ENCODE data around the gene TRPM2. TPM values are rescaled to one million over a fixed set of nuclear protein-coding genes. Genes with fewer than 3 reads are reported as not detected.

TRPM2 gene
- total and polyA plus RNA-seq, 2 of the 8 experiments (the other 6 are each of a cell fraction or from before 2014, with no cell fraction given): 0.27 to 0.28 TPM

DNA sequence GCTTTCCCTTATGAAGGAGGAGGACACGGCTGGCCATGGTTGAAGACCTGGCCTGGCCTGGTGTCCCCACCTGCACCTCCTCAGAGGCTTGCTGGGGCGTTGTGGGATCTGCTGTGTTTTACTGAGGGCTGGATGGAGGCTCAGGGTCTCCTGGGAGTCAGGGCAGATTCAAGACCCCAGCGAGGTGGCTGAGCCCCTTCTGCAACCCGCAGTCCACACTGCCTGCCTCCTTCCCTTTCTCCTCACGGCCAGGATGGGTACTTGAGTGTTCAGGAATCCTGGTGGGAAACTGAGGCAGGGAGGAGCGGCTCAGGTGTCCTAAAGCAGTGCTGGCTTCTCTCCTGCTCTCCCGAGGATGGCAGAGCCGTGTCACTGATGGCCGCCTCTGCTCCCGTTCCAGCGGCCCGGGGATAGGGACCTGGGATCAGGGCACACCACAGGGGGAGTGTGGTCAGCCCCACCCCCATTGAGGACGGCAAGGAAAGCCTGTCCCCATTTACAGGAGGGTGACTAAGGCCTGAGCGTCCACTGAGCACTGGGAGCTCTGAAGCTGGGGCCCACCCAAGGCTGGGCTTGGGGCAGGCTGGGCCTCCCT lies 47.5 kb downstream of the TRPM2 start:
- Histone ChIP-seq H2AFZ (ENCODE audit: low read length) (no peak overlapping the region), H3K4ac (replicated peaks; ENCODE audit: insufficient read length, low read depth, low read length) (no peak overlapping the region), H4K91ac (replicated peaks; ENCODE audit: insufficient read length, low read length) (no peak overlapping the region), H2BK120ac (replicated peaks; ENCODE audit: low read depth, low read length) (no peak overlapping the region), H2BK12ac (ENCODE audit: low read depth, low read length) (no peak overlapping the region), H3K23ac (ENCODE audit: insufficient read length) (no peak overlapping the region), H3K18ac (ENCODE audit: extremely low read depth, low read length) (no peak overlapping the region), H3K4me2 (ENCODE audit: insufficient read depth in 1 of 2, low read depth in 2 of 2, low read length in 2 of 2) (no peak overlapping the region), H3K79me1 (ENCODE audit: low read depth, low read length) (no peaks in the 10 kb centered on the region), H3K4me1 (replicated peaks in 1 of 4; ENCODE audit: control insufficient read depth in 3 of 4, insufficient read depth in 4 of 4, low read length in 3 of 4) (no peaks in the 10 kb centered on the region), H4K5ac (ENCODE audit: insufficient read length, low read depth, low read length) (no peak overlapping the region), H3K4me3 (ENCODE audit: extremely low read depth in 1 of 4, insufficient read depth in 2 of 4, low read depth in 3 of 4, low read length in 4 of 4) (no peak overlapping the region), H3K56ac (replicated peaks; ENCODE audit: insufficient read length, low read depth, low read length) (no peak overlapping the region), H3K23me2 (ENCODE audit: low read depth, low read length) (no peaks in the 10 kb centered on the region; the same call in 1 of the 2 replicates), H3K79me2 (ENCODE audit: control insufficient read depth in 1 of 2, insufficient read depth in 2 of 2, low read length in 2 of 2) (no peaks in the 10 kb centered on the region; a peak in 1 of 4 replicates), H3K27ac (ENCODE audit: low read depth, low read length) (no peak overlapping the region), H2BK15ac (ENCODE audit: low read length) (no peak overlapping the region), H3K27me3 (replicated peaks in 1 of 4; ENCODE audit: control insufficient read depth in 3 of 4, extremely low read depth in 1 of 4, insufficient read depth in 3 of 4, low read length in 3 of 4) (no peaks in the 10 kb centered on the region), H4K8ac (ENCODE audit: extremely low read depth, insufficient read depth, low read length) (no peak overlapping the region; the same call in 1 of the 2 replicates), H3K9ac (replicated peaks in 1 of 4; ENCODE audit: extremely low read depth in 1 of 4, low read depth in 3 of 4, low read length in 3 of 4) (no peak overlapping the region), H4K20me1 (replicated peaks in 1 of 2; ENCODE audit: control insufficient read depth in 1 of 2, insufficient read depth in 2 of 2, low read length in 2 of 2) (peaks cover 0 to 2% of the 10 kb centered on the region in 2 experiments), H2AK5ac (ENCODE audit: low read depth, low read length) (no peak overlapping the region), H2BK20ac (ENCODE audit: low read length) (no peak overlapping the region), H2BK5ac (ENCODE audit: low read depth, low read length) (no peak overlapping the region), H3K9me3 (ENCODE audit: insufficient read depth in 2 of 2, low read depth in 1 of 2, low read length in 1 of 2) (peaks cover 0 to 12% of the 10 kb centered on the region in 2 experiments; a peak in 3 of 4 replicates), H3K14ac (ENCODE audit: insufficient read length) (no peak overlapping the region), H3K36me3 (ENCODE audit: control insufficient read depth in 2 of 4, insufficient read depth in 4 of 4, low read length in 3 of 4) (no peaks in the 10 kb centered on the region; a peak in 1 of 8 replicates)
- POLR2A ChIA-PET (ENCODE audit: partially characterized antibody): no interaction called here
- WGBS, 2 experiments (ENCODE audit: extremely low coverage in 1 of 2, insufficient coverage in 1 of 2, insufficient read length in 1 of 2, insufficient replicate concordance in 2 of 2, low coverage in 1 of 2, low lambda C conversion rate in 2 of 2, missing lambda C conversion rate in 1 of 2): 86% methylated on average over 14 of the region's 14 CpGs; no CpG with 5 or more reads in 1 of the 2 experiments
- DNase-seq (ENCODE audit: low read depth in 1 of 2, low spot score in 2 of 2) (no peak), FAIRE-seq (no peak)
- CTCF ChIA-PET (ENCODE audit: partially characterized antibody): no interaction called here
- TF ChIP-seq CBX5 (IDR thresholded peaks at IDR 0.05; ENCODE audit: low read depth, low read length) (no peak), TBP (IDR thresholded peaks at IDR 0.05; ENCODE audit: low read depth, low read length) (no peak), FOSL1 (IDR thresholded peaks at IDR 0.05; ENCODE audit: insufficient read depth, low read depth, low read length) (no peak), EGR1 (IDR thresholded peaks at IDR 0.05; ENCODE audit: borderline replicate concordance, low read depth, low read length) (no peak), SP2 (IDR thresholded peaks at IDR 0.05; ENCODE audit: low read length) (no peak), GABPA (IDR thresholded peaks at IDR 0.05; ENCODE audit: borderline replicate concordance, insufficient read depth, low read length) (no peak)
- TF ChIP-seq, protein P1, sequence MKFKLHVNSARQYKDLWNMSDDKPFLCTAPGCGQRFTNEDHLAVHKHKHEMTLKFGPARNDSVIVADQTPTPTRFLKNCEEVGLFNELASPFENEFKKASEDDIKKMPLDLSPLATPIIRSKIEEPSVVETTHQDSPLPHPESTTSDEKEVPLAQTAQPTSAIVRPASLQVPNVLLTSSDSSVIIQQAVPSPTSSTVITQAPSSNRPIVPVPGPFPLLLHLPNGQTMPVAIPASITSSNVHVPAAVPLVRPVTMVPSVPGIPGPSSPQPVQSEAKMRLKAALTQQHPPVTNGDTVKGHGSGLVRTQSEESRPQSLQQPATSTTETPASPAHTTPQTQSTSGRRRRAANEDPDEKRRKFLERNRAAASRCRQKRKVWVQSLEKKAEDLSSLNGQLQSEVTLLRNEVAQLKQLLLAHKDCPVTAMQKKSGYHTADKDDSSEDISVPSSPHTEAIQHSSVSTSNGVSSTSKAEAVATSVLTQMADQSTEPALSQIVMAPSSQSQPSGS (IDR thresholded peaks at IDR 0.05; ENCODE audit: low read length): no peak

Data from H1 (cell line).